GF-D8 (cell line): Measurements from ENCODE around the gene DTNA.
"Not testable (repeated sequence)": the region's sequence is repeated elsewhere in the genome, so short reads cannot be mapped to it uniquely, and the experiment has no call there.

Source experiments
- DNase-seq: peaks from one replicate; lab custom pipeline; 2025; lab: John Stamatoyannopoulos, UW

Gene DTNA

DNA sequence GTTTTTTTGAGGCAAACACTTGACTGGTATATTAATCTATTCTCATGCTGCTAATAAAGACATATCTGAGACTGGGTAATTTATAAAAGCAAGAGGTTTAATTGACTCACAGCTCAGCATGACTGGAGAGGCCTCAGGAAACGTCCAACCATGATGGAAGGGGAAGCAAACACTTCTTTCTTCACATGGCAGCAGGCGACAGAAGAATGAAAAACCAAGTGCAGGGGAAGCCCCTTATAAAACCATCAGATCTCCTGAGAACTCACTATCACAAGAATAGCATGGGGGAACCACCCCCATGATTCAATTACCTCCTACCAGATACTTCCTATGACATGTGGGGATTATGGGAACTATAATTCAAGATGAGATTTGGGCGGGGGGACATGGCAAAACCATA is 194.9 kb downstream of the DTNA start:
- no peak for DNase-seq

DNA sequence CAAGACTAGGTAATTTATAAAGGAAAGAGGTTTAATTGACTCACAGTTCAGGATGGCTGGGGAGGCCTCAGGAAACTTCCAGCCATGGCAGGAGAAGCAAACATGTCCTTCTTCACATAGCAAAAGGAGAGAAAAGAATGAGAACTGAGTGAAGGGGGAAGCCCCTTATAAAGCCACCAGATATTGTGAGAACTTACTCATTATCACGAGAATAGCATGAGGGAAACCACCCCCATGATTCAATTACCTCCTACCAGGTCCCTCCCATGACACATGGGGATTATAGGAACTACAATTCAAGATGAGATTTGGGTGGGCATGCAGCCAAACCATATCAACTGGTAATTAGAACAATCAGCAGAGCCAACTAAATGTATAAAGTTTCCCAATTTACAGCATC is 196.9 kb downstream of the DTNA start:
- not testable (repeated sequence) for DNase-seq

DNA sequence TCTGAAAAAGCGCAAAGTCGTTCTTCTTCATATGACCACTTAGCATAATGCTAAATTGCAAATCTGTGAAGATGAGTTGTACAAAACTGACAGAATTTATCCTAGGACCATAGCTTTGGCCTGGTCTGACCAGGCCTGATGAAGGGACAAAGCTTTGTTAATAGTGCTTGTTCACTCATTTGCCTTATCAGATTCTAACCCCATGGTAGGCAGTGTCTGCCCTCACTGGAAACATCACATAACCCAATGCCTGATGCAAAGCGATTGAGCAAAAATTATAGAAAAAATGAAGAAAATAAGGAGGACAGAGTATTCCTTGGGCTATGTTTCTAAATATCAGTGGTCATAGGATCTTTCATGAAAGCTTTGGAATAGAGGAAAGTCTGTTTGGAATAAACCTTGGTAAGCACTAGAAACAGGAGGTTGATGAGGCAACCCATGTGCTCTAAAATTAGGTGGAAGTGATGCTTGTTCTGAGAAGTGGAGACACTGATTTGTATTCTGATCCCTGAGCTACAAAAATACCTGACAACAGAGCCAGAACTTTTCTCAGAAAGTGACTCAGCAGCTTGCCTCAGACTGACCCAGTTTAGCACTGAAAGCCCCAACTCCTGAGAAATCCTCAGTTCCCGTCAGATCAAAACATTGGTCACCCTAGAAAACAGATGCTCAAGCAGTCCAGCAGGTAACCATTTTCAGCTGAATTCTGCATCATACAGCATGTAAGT is 199.7 kb downstream of the DTNA start:
- no peak for DNase-seq

DNA sequence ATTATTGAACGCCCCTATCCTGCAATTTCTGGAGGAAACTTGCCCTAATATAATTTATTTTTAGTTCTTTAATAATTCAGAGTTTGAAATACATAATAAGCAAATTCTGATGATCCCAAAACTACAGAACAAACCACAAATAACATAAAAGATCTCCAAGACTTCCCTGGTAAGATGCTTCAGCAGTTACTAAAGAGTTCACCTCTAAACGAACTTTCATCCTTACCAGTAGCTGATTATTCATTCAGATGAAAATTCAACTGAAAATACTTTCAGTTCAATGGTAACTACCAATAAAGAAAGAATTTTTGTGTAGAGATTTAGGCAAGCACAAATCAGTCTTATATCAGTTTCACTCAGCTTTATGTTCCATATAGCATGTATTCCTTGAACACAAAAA is 201.0 kb downstream of the DTNA start:
- no peak for DNase-seq

DNA sequence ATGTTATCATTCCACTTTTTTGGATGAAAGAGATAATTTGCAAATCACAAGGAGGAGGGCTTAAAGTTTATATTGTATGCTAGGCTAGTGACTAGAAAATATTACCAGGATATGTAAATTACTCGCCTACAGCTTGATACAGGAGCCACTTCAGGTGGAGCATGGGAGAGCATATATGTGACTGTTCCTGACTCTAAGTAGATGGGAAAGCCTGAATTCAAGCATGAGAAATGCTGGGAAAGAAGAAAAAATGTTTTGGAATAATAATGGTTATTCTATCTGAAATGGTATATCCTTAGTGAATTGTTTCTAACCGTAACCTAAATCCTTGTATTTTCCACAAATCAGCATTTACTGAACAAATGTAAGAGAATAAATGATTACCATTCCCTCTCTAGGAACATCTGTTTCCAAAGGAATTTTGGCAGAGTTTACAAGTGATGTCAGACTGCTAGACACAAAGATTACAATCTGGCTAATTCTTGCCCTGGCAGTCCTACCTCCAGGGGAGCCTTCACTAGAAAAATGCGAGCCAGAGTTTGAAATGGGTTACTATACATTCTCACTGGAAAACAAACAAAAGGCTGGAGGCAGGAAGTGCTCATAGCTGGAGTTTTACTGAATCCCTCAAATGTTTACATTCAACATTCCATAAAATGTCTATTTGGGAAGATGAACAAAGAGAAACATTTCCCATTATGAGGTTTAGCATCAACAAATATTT is 201.7 kb downstream of the DTNA start:
- DNase-seq = no peak

DNA sequence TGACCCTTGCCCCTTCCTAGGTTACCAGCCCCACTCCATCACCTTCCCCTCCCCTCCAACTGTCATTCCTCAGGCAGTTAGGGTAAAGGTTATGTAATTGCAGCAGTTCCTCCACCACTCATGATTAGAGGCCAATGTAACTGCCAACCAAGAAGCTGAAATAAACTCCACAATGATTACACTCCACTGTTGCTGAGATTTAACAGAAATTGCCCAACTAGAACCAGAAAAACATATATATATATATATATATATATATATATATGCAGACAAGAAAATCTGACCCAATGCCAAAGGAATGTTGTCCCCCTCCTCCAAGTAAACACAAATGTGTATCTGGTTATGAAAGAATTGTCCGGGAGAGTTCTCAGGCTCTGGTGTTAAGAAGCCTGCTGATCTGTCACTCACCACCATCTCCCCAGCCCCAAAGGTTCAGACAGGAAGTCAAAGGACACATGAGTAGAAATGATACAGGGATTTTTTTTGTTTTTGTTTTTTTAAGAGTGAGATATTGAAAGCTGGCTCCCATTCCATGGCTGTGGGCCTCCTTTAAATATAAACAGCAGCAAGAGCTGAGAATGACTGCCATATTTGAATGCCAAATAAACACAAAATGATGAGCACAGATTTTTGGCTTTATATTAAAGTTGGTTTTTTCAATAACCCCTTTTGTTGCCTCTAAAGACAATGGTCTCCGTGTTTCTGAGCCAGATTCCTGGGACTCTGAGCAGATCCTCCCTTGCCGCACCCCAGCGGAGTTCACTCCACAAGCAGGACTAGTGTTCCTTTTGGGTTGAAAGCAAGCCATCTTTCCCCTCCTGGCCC is 204.0 kb downstream of the DTNA start:
- no peak for DNase-seq

DNA sequence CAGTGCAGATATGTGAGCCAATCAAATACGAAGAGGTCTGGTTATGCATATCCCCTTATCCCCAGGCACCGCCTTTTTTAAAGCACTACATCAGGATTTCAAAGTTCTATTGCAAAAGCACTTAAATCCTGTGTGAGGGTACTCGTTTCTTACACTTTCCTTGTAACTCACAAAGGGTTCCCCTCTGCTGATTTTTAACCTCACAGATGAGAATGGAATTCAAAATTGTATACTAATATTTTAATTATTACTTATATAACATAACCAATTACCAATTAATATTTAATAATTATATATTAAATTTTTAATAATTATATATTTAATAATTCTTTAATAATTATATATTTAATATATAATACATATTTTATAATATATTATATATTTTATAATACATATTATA is 204.9 kb downstream of the DTNA start:
- DNase-seq = no peak

DNA sequence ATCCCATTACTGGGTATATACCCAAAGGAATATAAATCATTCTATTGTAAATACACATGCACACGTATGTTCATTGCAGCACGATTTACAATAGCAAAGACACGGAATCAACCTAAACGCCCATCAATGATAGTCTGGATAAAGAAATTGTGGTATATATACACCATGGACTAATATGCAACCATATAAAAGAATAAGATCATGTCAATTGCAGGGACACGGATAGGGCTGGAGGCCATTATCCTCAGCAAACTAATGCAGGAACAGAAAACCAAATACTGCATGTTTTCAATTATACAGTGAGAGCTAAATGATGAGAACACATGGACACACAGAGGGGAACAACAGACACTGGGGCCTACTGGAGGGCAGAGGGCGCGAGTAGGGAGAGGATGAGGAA is 206.4 kb downstream of the DTNA start:
- DNase-seq = not testable (repeated sequence)

DNA sequence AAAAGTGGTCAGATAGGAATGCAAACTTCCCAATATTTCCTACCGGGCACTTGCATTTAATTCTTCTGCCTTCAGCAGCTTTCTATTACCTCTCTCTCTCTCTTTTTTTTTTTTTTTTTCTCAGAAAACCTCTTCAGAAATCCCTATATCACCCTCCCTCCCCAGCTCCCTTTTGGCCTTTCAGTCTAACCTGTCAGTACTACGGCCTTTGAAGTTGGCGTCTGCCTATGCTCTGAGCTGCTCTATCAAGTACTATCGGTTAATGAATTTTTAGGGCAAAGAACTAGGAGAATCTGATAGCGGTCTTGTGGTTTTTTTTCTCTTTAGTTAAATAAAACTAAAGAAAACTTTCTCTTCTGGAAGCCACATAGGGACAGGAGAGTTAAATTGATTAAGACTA is 208.8 kb downstream of the DTNA start:
- no peak for DNase-seq

DNA sequence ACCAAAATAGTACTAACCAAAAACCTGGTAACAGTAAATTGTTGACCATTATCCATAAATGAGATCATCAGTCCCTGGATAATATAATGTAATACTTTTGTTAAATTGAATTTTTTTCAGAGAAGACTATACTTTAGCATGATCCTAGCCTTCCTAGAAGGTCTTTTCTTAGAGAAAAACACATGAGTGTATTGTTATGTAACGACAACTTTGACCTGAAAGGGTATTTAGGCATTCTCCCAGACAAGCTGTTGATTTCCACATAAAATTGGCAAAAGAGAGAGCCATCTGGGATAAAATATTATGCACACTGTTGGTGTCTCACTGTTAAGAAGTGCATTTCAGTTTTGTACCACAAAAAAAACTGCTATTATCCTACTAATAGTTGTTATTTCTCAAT is 211.1 kb downstream of the DTNA start:
- no peak for DNase-seq

DNA sequence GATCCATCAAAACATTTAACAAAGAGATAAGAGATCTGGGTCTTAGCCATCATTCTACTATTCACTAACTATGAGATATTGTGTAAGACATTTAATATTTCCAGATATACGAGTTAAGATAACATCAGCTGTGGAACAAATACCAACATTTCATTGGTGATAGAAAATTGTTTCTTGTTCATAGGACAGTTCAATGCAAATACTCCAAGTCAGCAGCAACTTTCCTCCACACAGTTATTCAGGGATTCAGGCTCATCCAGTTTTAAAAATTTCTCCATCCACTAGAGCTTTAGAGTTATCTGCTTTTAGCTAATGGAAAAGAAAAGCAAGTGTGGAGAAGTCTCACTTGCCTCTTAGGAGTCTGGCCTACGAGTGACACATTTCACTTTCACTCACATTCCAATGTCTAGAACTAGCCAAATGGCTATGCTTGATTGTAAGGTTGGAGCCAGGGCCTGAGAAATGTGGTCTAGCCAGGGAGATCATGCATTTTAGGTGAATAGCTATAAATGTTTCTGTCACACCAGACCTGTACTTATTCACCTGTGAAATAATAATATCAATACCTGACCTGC is 211.8 kb downstream of the DTNA start:
- no peak for DNase-seq

DNA sequence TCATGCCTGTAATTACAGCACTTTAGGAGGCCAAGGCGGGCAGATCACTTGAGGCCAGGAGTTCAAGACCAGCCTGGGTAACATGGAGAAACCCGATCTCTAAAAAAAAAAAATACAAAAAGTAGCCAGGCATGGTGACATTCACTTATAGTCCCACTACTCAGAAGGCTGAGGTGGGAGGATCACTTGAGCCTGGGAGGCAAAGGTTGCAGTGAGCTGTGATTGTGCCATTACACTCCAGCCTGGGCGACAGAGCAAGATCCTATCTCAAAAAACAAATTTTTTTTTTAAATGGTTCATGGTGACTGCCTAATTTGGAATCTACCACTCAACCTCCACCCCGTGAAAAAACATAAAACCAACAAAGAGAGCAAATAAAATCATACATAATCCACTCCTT is 212.5 kb downstream of the DTNA start:
- DNase-seq = not testable (repeated sequence)

DNA sequence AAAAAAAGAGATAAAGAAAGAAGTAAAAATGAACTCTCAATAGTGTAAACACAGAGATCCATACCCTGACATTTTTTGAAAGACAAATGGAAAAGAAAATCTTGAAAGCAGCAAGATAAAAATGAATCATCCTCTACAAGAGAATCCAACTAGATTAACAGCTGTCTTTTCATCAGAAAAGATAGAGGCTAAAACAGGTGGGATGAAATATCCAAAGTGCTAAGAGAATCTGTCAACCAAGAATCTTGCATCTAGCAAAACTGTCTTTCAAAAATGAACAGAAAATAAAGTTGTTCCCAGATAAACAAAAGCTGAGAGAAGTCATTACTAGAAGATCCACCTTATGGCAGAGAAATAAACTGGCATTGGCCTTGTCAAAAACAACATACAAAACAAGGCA is 213.8 kb downstream of the DTNA start:
- no peak for DNase-seq

DNA sequence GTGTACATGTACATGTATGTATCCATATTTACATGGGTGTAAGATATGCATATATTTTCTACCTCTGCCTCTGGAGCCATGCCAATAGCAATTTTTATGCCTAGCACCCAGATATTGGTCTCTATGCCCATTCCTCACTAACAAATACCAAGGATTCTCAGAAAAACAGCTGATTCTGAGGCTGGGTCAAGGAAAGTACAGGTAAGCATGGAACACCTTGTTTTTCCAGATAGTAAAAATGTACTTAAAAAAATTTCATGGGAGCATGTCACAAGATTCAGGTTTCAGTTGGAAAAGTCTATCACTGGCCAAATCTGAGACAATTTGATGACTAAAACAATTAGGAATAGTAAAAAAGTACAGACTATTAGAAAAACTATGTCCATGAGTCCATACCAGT is 216.6 kb downstream of the DTNA start:
- DNase-seq = no peak

DNA sequence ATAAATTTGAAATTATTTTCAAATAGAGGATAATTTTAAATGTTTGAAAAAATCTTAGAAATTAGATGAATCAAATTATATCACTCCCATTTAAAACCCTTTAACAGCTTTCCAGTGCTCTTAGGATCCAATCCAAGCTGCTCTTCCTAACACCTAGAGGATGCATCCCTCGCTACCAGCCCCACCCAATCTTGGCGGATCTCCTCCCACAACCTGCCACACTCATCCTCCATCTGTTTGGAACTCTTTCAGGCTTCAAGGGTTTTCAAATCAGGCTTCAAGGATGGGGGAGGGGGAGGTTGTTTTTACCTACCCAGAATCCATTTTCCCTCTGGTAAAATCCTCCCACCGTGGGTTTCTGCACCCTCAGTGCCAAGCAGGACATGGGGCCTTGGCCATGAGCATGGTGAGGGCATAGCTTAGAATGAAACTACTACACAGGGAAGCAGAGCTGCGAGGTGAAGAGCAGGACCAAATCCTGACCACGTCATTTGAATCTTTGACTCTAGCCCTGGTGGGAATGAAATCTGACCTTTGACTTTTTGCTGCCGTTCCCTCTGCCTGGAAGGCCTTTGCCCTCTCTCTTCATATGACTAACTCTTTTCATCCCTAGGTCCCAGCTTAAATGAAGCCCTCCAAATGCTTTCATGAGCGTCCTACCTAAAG is 218.1 kb downstream of the DTNA start:
- no peak for DNase-seq

DNA sequence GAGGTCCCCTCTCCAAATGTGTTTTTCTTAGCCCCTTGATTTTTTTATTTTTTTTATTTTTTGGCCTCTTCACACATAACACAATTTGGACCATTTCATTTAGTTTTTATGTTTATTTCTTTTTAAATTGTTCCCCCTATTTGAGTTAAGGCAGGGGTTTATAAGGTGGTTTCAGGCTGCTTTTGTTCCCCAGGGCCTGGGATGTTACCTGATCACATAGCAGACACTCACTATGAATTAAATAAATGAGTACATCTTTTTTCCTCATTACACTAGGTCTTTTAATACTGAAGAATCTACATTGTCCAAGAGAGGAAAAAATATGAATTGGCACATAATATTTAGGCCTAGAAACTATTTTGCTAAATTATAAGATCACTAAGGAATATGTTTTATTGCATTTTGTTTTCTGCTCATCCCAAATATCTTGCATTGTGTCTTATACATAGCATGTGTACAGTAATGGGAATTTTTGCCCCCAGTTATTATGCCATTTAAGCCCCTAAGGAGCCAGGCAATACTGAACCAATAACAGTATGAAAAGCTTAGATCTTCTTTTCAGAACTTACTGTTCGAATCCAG is 218.7 kb downstream of the DTNA start:
- DNase-seq = no peak

DNA sequence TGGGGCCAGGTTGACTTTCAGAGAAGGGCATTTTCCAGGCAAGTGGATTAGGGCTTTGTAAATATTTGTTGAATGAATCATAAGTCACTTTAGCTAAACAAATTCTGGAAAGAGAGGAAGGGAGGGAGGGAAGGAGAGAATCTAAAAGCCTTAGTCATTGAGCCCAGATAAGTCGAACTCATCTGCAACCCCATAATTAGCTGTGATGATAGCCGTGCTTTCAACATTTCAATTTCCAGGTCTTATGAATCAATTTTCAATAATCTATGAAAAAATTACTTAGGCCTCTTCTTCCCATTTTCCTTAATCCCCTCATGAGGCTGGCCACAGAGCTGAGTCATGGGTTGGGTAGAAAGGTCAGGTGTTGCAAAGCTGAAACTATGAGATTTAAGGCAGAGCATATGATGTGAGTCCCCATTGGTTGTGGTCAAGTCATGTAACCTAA is 219.3 kb downstream of the DTNA start:
- no peak for DNase-seq

DNA sequence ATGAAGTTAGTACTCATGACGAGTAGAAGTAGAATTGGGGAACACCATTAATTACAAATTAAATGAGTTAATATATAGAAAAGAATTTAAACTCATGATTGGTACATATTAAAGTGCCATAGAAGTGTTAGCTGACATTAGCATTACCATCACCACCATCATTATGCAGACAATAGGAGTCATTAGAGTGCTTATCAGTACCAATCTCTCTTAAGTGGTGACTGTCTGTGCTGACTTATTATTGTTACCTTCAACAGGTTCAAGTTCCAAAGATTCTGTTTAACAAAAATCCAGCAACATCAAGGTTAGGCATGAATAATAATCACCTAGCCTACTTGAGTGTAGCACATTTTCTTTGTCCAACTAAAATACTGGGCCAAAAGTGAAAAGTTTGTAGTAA is 222.3 kb downstream of the DTNA start:
- no peak for DNase-seq

DNA sequence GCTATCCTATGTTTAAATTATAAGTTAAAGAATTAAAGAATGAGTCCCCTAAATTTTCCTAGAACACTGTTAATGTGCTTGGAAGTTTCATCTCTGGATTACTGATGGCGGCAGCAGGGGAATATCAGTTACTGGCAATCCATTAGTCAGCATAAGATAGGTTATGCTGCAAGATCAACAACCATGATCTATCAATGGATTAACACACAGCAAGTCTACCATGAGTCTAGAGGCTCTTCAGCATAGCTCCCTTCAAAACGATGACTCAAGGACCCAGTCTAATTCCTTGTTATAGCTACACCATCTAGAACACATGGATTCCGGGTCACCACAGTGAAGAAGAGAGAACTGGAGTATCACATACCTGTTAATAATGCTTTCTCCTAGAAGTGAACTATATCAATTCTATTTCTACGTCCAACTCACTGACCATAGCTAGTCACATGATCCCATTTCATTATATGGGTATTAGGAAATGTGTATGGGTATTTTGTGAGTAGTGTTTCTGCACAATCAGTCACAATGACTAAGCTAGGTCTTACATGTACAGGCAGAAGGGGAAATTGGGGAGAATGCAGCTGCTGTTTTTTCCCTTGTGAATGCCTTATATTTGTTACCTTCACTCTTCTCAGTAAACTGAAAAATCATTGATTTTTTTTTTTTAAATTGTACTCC is 222.8 kb downstream of the DTNA start:
- no peak for DNase-seq

DNA sequence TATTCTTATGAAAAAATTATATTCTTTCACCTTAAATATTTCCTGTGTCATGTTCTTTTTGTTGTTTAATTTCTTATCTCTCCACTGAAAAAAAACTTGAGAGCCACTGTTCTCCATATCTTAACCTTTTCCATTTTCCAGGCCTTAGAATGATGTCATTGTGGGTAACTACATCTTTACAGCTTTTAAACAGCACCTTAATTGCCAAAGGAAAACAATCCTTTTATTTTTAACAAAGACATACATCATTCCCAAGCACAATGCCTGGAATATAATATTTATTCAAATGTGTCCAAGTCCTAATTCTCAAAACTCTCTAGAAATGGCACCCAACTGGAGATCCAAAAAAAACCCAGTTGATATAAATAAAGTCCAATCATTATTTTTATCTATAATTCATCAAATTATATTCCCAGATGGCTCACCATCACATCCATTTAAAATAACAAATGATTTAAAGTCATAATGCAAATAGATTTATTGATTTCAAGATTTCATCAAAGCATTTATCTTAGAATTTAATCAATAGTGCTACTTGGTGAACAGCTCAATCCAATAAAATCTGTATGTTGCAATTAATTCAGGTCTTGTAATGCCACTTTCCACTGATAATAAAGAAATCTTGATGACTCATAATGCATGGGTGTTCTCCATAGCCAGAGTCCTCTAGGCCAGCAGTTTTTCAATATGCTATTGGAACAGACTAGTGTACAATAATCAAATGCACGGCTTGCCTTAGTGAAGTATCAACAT is 224.0 kb downstream of the DTNA start:
- no peak for DNase-seq
